Measurements from ENCODE around the gene ARHGAP9. TPM values are rescaled to one million over a fixed set of nuclear protein-coding genes. Genes with fewer than 3 reads are reported as not detected.

Gene ARHGAP9
- total and polyA plus RNA-seq, 2 of the 8 experiments (the other 6 are each of a cell fraction or from before 2014, with no cell fraction given), result 3.2 to 6.0 TPM

DNA sequence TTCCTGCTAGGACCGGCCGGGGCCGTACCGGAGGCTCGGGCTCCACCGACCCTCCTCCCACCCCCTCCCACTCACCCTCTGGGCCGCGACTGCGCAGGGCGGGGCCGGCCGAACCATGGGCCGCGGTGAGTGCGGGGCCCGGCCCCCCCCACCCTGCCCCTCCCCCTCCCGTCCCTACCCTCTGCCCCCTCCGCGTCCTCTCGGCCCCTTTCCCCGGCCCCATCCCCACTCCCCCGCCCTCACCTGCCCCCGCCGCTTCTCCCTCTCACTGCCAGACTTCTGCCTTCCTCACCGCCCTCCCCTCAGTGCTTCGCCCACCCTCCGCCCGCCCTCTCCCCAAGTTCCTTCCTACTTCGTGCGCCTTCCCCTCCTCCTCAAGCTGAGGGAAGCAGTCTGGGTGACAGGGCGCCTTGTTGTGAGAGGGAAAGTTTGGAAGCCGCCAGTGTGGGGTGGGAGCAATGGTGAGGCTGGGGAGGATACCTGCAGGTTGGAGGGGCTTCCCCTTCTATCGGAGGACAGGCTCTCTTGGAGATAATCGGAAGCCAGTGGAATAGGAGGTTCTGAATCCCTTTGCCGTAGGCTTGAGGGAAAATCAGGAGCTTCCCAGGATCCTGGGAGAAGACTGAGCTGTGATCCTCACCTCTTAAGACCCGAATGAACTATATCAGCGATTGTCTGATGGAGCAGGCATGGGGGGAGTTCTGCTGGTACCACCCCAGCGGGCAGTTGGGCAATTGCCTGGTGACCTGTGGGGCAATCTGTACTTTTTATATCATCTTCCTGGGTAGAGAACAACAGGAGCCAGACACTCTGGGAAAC lies 43.4 kb upstream of the ARHGAP9 start (continued):
- TF ChIP-seq BCL11A (IDR thresholded peaks at IDR 0.05; ENCODE audit: low read depth in 2 of 2, low read length in 2 of 2), result no peak
- no peak for TF ChIP-seq NANOG (IDR thresholded peaks at IDR 0.05; ENCODE audit: insufficient read depth, low read depth, low read length, poor library complexity, severe bottlenecking)
- no peak for TF ChIP-seq HDAC2 (IDR thresholded peaks at IDR 0.05; ENCODE audit: borderline replicate concordance in 1 of 2, low read depth in 2 of 2, low read length in 2 of 2)
- TF ChIP-seq RAD21 (IDR thresholded peaks at IDR 0.05 in 1 of 2, conservative IDR thresholded peaks at IDR 0.05 in 1 of 2; ENCODE audit: low read depth in 2 of 2, low read length in 2 of 2), result no peak
- no peak for TF ChIP-seq CHD2 (IDR thresholded peaks at IDR 0.05; ENCODE audit: low read length)
- peak; percentile 47 for TF ChIP-seq KDM4A (IDR thresholded peaks at IDR 0.05; ENCODE audit: low read depth, low read length, severe bottlenecking)
- no peak for TF ChIP-seq CTBP2 (IDR thresholded peaks at IDR 0.05; ENCODE audit: borderline replicate concordance, insufficient read depth, insufficient read length, low read length)
- no peak for TF ChIP-seq CHD1 (IDR thresholded peaks at IDR 0.05; ENCODE audit: low read depth, low read length)
- no peak for TF ChIP-seq SRF (IDR thresholded peaks at IDR 0.05; ENCODE audit: low read depth, low read length)
- no peak for TF ChIP-seq SP4 (IDR thresholded peaks at IDR 0.05; ENCODE audit: low read length)
- no peak for TF ChIP-seq SIX5 (IDR thresholded peaks at IDR 0.05; ENCODE audit: low read depth, low read length)
- no peak for TF ChIP-seq TBP (IDR thresholded peaks at IDR 0.05; ENCODE audit: low read depth, low read length)
- no peak for TF ChIP-seq EZH2 (IDR thresholded peaks at IDR 0.05; ENCODE audit: low read depth, low read length, severe bottlenecking)
- TF ChIP-seq, protein P1, sequence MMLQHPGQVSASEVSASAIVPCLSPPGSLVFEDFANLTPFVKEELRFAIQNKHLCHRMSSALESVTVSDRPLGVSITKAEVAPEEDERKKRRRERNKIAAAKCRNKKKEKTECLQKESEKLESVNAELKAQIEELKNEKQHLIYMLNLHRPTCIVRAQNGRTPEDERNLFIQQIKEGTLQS (IDR thresholded peaks at IDR 0.05; ENCODE audit: insufficient read depth, low read depth, low read length), result no peak
- no peak for TF ChIP-seq CBX5 (IDR thresholded peaks at IDR 0.05; ENCODE audit: low read depth, low read length)
- no peak for TF ChIP-seq POLR2A (IDR thresholded peaks at IDR 0.05; ENCODE audit: control extremely low read depth in 1 of 2, low read depth in 2 of 2, low read length in 2 of 2)
- TF ChIP-seq, protein P2, sequence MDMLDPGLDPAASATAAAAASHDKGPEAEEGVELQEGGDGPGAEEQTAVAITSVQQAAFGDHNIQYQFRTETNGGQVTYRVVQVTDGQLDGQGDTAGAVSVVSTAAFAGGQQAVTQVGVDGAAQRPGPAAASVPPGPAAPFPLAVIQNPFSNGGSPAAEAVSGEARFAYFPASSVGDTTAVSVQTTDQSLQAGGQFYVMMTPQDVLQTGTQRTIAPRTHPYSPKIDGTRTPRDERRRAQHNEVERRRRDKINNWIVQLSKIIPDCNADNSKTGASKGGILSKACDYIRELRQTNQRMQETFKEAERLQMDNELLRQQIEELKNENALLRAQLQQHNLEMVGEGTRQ (IDR thresholded peaks at IDR 0.05; ENCODE audit: low read length), result no peak
- TF ChIP-seq RXRA (IDR thresholded peaks at IDR 0.05; ENCODE audit: insufficient read depth, low read depth, low read length), result no peak
- no peak for TF ChIP-seq JUN (IDR thresholded peaks at IDR 0.05; ENCODE audit: low read depth, low read length)
- no peak for TF ChIP-seq YY1 (IDR thresholded peaks at IDR 0.05; ENCODE audit: low read depth, low read length)
- TF ChIP-seq SAP30 (IDR thresholded peaks at IDR 0.05; ENCODE audit: insufficient read depth, insufficient replicate concordance, low read length), result peak; percentile 55
- no peak for TF ChIP-seq BACH1 (IDR thresholded peaks at IDR 0.05; ENCODE audit: low read length)

Data from H1 (cell line).